Skeletal muscle satellite cell (primary cell): ENCODE measurements around the gene ADAM23. TPM values are rescaled to one million over a fixed set of nuclear protein-coding genes. Genes with fewer than 3 reads are reported as not detected.
"Not testable (repeated sequence)": the region's sequence is repeated elsewhere in the genome, so short reads cannot be mapped to it uniquely, and the experiment has no call there.

Experiments used
- H3K27me3 ChIP-seq: 2 replicates; pipeline ENCODE4 v1.7.0; 2013; ENCODE audit warnings: low read length; ENCODE audit not compliant: control insufficient read depth, insufficient read depth
- H3K36me3 ChIP-seq: 2 replicates; pipeline ENCODE4 v1.7.0; 2013; ENCODE audit warnings: mild to moderate bottlenecking, control low read depth, low read length; ENCODE audit not compliant: insufficient read depth
- H3K4me1 ChIP-seq: 2 replicates; pipeline ENCODE4 v1.7.0; 2013; ENCODE audit warnings: low read length; ENCODE audit not compliant: control insufficient read depth, insufficient read depth
- H3K4me2 ChIP-seq: 2 replicates; pipeline ENCODE4 v1.7.0; 2013; ENCODE audit warnings: mild to moderate bottlenecking, low read length
- H3K4me3 ChIP-seq: 2 replicates; pipeline ENCODE4 v1.7.0; 2013; ENCODE audit warnings: low read length
- H3K9ac ChIP-seq: 2 replicates; pipeline ENCODE4 v1.7.0; 2013; ENCODE audit warnings: mild to moderate bottlenecking, low read depth, low read length, moderate library complexity
- H3K9me3 ChIP-seq: replicated peaks from 2 replicates; pipeline ENCODE4 v1.7.0; 2013; ENCODE audit warnings: mild to moderate bottlenecking, control low read depth, low read length
- total RNA-seq: library from RNA; depleted of rRNA; stranded (reverse); fragments of >200 nt; gene quantifications from 2 replicates; pipeline ENCODE4 v1.2.3, GENCODE V29; 2012; rRNA removed

The ADAM23 gene
- total RNA-seq: 3.5 and 4.6 TPM in 2 replicates

- H3K9me3 ChIP-seq: no peaks in the 10 kb centered on the region
- peak within 1 kb of the TSS; percentile 77 for H3K9ac ChIP-seq
- peaks cover 26% of the 10 kb centered on the region for H3K27me3 ChIP-seq
These were observed at the start of gene ADAM23 for GRCh38 chr2:206442833-206443734. Gene ADAM23 (plus strand): TSS chr2:206443532. CDS start chr2:206443867, 335 bp downstream.

GRCh38 chr2:206396211-206396610 lies 47.1 kb upstream of the ADAM23 start:
- Histone ChIP-seq H3K4me3 (no peak overlapping the region), H3K9me3 (no peaks in the 10 kb centered on the region), H3K4me2 (no peak overlapping the region), H3K4me1 (no peaks in the 10 kb centered on the region), H3K9ac (no peak overlapping the region), H3K36me3 (no peaks in the 10 kb centered on the region), H3K27me3 (no peaks in the 10 kb centered on the region)

More at GRCh38 chr2:206442833-206443734, at the start of gene ADAM23:
- H3K4me2 ChIP-seq: peak within 1 kb of the TSS; percentile 93
- peaks cover 12% of the 10 kb centered on the region for H3K4me1 ChIP-seq
- peak within 1 kb of the TSS; percentile 82 for H3K4me3 ChIP-seq
- no peaks in the 10 kb centered on the region for H3K36me3 ChIP-seq

- H3K4me2 ChIP-seq, H3K27me3 ChIP-seq, H3K4me1 ChIP-seq, H3K36me3 ChIP-seq, H3K9me3 ChIP-seq, H3K9ac ChIP-seq, H3K4me3 ChIP-seq: not testable (repeated sequence)
These were observed 40.3 kb upstream of the ADAM23 start for GRCh38 chr2:206402956-206403569.

GRCh38 chr2:206408323-206409320 lies 34.7 kb upstream of the ADAM23 start:
- H3K9me3 ChIP-seq: no peaks in the 10 kb centered on the region
- no peak overlapping the region for H3K9ac ChIP-seq
- H3K27me3 ChIP-seq: no peaks in the 10 kb centered on the region
- no peak overlapping the region for H3K4me2 ChIP-seq
- no peaks in the 10 kb centered on the region for H3K4me1 ChIP-seq
- H3K36me3 ChIP-seq: no peaks in the 10 kb centered on the region
- no peak overlapping the region for H3K4me3 ChIP-seq

GRCh38 chr2:206410714-206411113 lies 32.6 kb upstream of the ADAM23 start:
- H3K4me1 ChIP-seq: no peaks in the 10 kb centered on the region
- no peak overlapping the region for H3K9ac ChIP-seq
- no peak overlapping the region for H3K4me3 ChIP-seq
- no peaks in the 10 kb centered on the region for H3K9me3 ChIP-seq
- H3K4me2 ChIP-seq: no peak overlapping the region
- H3K27me3 ChIP-seq: no peaks in the 10 kb centered on the region
- no peaks in the 10 kb centered on the region for H3K36me3 ChIP-seq

- Histone ChIP-seq H3K4me2 (no peak overlapping the region), H3K4me3 (no peak overlapping the region), H3K9me3 (no peaks in the 10 kb centered on the region), H3K36me3 (no peaks in the 10 kb centered on the region), H3K27me3 (no peaks in the 10 kb centered on the region), H3K9ac (no peak overlapping the region), H3K4me1 (no peaks in the 10 kb centered on the region)
These were observed 27.6 kb upstream of the ADAM23 start for GRCh38 chr2:206415618-206416243.

GRCh38 chr2:206418968-206419367 lies 24.4 kb upstream of the ADAM23 start:
- Histone ChIP-seq H3K9me3 (no peaks in the 10 kb centered on the region), H3K4me3 (no peak overlapping the region), H3K27me3 (no peaks in the 10 kb centered on the region), H3K9ac (no peak overlapping the region), H3K4me2 (no peak overlapping the region), H3K36me3 (no peaks in the 10 kb centered on the region), H3K4me1 (no peaks in the 10 kb centered on the region)

GRCh38 chr2:206420721-206421120 lies 22.6 kb upstream of the ADAM23 start:
- Histone ChIP-seq H3K4me3 (no peak overlapping the region), H3K9ac (no peak overlapping the region), H3K36me3 (no peaks in the 10 kb centered on the region), H3K27me3 (no peaks in the 10 kb centered on the region), H3K4me1 (no peaks in the 10 kb centered on the region), H3K4me2 (no peak overlapping the region), H3K9me3 (no peaks in the 10 kb centered on the region)

- Histone ChIP-seq H3K27me3 (no peaks in the 10 kb centered on the region), H3K4me3 (no peak overlapping the region), H3K4me1 (no peaks in the 10 kb centered on the region), H3K36me3 (no peaks in the 10 kb centered on the region), H3K9me3 (no peaks in the 10 kb centered on the region), H3K4me2 (no peak overlapping the region), H3K9ac (no peak overlapping the region)
These were observed 20.8 kb upstream of the ADAM23 start for GRCh38 chr2:206422493-206422892.

GRCh38 chr2:206423147-206423546 lies 20.2 kb upstream of the ADAM23 start:
- Histone ChIP-seq H3K4me2 (no peak overlapping the region), H3K36me3 (no peaks in the 10 kb centered on the region), H3K9me3 (no peaks in the 10 kb centered on the region), H3K9ac (no peak overlapping the region), H3K4me3 (no peak overlapping the region), H3K4me1 (no peaks in the 10 kb centered on the region), H3K27me3 (no peaks in the 10 kb centered on the region)

- Histone ChIP-seq H3K36me3 (no peaks in the 10 kb centered on the region), H3K9ac (no peak overlapping the region), H3K4me2 (no peak overlapping the region), H3K4me1 (no peaks in the 10 kb centered on the region), H3K9me3 (no peaks in the 10 kb centered on the region), H3K4me3 (no peak overlapping the region), H3K27me3 (no peaks in the 10 kb centered on the region)
These were observed 19.2 kb upstream of the ADAM23 start for GRCh38 chr2:206424134-206424533.
